ENCODE data around the gene AMPD2. TPM values are rescaled to one million over a fixed set of nuclear protein-coding genes. Genes with fewer than 3 reads are reported as not detected.

Gene AMPD2
- total and polyA plus RNA-seq, 2 of the 8 experiments (the other 6 are each of a cell fraction or from before 2014, with no cell fraction given) = 37.2 to 67.7 TPM

DNA sequence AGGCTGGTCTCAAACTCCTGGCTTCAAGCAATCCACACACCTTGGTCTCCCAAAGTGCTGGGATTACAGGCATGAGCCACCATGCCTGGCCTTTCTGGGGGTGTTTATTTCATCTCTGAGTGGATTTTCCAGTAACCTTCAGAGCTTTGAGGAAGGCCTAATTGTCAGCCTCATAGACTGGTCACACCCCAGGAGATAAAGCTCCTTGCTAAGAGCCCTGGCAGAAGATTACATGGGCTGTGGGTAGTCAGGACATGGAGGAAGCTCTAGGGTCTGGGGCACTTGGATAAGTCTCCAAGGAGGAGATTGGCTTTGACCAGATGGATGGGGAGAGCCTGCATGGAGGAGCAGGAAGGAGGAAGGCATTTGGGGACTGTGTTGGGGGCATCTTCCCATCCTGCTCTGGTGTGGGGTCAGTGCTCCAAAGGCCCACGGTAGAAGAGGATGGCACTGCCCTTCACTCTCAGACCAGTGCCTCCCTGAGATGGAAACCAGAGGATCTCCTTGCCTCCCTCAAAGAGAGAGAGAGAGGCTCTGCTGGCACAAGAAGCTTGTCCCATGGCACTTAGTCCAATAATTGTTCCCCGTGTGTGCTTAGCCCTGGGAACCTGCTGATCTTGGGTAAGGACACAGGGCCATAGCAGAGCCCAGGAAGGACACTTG, 21.6 kb downstream of the AMPD2 start (continued):
- TF ChIP-seq, protein P1, sequence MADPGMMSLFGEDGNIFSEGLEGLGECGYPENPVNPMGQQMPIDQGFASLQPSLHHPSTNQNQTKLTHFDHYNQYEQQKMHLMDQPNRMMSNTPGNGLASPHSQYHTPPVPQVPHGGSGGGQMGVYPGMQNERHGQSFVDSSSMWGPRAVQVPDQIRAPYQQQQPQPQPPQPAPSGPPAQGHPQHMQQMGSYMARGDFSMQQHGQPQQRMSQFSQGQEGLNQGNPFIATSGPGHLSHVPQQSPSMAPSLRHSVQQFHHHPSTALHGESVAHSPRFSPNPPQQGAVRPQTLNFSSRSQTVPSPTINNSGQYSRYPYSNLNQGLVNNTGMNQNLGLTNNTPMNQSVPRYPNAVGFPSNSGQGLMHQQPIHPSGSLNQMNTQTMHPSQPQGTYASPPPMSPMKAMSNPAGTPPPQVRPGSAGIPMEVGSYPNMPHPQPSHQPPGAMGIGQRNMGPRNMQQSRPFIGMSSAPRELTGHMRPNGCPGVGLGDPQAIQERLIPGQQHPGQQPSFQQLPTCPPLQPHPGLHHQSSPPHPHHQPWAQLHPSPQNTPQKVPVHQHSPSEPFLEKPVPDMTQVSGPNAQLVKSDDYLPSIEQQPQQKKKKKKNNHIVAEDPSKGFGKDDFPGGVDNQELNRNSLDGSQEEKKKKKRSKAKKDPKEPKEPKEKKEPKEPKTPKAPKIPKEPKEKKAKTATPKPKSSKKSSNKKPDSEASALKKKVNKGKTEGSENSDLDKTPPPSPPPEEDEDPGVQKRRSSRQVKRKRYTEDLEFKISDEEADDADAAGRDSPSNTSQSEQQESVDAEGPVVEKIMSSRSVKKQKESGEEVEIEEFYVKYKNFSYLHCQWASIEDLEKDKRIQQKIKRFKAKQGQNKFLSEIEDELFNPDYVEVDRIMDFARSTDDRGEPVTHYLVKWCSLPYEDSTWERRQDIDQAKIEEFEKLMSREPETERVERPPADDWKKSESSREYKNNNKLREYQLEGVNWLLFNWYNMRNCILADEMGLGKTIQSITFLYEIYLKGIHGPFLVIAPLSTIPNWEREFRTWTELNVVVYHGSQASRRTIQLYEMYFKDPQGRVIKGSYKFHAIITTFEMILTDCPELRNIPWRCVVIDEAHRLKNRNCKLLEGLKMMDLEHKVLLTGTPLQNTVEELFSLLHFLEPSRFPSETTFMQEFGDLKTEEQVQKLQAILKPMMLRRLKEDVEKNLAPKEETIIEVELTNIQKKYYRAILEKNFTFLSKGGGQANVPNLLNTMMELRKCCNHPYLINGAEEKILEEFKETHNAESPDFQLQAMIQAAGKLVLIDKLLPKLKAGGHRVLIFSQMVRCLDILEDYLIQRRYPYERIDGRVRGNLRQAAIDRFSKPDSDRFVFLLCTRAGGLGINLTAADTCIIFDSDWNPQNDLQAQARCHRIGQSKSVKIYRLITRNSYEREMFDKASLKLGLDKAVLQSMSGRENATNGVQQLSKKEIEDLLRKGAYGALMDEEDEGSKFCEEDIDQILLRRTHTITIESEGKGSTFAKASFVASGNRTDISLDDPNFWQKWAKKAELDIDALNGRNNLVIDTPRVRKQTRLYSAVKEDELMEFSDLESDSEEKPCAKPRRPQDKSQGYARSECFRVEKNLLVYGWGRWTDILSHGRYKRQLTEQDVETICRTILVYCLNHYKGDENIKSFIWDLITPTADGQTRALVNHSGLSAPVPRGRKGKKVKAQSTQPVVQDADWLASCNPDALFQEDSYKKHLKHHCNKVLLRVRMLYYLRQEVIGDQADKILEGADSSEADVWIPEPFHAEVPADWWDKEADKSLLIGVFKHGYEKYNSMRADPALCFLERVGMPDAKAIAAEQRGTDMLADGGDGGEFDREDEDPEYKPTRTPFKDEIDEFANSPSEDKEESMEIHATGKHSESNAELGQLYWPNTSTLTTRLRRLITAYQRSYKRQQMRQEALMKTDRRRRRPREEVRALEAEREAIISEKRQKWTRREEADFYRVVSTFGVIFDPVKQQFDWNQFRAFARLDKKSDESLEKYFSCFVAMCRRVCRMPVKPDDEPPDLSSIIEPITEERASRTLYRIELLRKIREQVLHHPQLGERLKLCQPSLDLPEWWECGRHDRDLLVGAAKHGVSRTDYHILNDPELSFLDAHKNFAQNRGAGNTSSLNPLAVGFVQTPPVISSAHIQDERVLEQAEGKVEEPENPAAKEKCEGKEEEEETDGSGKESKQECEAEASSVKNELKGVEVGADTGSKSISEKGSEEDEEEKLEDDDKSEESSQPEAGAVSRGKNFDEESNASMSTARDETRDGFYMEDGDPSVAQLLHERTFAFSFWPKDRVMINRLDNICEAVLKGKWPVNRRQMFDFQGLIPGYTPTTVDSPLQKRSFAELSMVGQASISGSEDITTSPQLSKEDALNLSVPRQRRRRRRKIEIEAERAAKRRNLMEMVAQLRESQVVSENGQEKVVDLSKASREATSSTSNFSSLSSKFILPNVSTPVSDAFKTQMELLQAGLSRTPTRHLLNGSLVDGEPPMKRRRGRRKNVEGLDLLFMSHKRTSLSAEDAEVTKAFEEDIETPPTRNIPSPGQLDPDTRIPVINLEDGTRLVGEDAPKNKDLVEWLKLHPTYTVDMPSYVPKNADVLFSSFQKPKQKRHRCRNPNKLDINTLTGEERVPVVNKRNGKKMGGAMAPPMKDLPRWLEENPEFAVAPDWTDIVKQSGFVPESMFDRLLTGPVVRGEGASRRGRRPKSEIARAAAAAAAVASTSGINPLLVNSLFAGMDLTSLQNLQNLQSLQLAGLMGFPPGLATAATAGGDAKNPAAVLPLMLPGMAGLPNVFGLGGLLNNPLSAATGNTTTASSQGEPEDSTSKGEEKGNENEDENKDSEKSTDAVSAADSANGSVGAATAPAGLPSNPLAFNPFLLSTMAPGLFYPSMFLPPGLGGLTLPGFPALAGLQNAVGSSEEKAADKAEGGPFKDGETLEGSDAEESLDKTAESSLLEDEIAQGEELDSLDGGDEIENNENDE (IDR thresholded peaks at IDR 0.05; ENCODE audit: insufficient replicate concordance, low read length) = no peak
- no peak for TF ChIP-seq GABPA (IDR thresholded peaks at IDR 0.05; ENCODE audit: borderline replicate concordance, insufficient read depth, low read length)
- TF ChIP-seq TCF12 (IDR thresholded peaks at IDR 0.05; ENCODE audit: low read depth, low read length) = no peak

Measured in H1 (cell line).